ENCODE data around the gene ASIC2.

The ASIC2 gene

DNA sequence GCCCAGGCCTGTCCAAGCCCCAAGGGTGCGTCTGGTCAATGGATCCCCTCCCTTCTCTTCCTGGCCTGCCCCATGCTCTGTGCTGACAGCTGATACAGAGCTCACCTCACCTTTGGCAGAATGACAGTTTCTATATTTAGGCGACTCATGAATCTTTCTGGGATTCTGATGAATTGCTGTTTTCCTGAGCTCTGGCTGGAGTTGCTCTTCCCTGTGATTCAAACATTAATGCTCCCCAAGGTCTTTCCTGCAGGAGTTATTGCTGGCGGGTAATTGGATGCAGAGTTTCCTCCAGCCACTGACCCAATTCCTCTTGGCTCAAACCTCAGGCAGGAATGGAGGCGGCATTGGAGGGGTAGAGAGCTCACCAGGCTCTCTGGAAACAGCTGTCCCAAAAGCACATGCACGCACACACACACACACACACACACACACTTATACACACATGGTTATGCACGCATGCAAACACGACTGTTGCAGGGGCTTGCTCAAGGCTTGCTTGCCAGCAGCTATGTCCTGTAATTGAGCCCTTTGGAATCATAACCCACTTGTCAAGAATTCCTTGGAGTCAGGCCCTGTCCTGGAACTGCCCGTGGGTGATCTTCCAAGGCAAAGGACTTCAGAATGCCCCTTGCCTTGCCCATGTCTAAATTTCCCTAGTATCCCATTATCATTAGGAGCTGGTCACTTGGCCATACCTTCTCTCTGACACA, 128.8 kb downstream of the ASIC2 start:
- no peak for DNase-seq (ENCODE audit: low read depth in 2 of 2, low spot score in 1 of 2)

DNA sequence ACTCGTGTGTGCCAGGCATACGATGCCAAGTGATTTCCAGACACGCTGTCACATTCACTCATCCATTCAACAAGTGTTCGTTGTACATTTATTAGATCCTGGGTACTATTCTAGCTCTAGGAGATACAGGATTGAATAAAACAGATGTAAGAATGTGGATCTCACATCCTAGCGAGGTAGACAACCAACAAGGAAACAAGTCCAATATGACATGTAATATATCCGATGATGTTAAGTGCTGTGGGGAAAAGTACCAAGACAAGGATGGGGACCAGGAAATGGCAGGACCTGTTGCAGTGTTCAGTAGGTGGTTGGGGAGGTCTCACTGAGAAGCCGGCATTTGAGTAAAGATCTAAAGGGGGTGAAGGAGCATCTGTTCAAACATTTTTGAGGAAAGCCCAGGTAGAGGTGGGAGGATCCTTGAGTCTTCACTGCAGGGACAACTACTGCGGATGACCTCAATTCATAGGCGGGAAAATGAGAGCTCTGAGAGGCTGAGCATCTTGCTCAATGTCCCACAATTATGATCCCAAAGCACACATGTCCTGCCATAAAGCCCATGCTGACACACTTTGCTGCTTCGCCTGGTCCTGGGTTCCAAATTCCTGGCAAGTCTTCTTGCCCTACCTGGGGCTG, 129.4 kb downstream of the ASIC2 start:
- DNase-seq (ENCODE audit: low read depth in 2 of 2, low spot score in 1 of 2), result no peak

DNA sequence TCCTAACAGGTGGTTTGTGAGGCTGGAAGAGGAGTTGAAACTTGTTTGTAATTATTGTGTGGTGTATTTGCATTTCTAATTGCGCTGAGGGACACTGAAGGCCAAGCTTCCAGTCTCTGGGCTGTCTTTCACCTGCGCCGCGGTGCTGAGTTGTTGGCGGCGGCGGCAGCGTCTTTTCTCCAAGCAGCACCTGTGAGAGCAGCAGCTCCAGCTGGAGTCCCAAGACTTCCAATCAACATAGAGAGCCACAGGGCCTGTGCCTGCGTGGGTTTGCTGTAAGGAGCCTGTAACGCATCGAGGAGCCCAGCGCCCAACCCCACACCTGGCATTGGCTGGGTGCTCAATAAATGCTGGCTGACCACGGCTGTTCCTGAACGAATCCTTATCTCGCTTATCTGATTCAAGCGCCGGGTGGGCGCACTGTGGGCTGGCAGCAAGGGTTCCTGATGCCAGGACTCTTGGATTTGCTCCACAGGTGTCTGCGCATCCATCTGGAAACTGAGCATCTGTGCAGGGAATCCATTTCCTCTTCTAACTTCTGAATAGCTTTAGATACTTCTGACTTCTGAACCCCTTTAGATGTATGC, 138.1 kb downstream of the ASIC2 start:
- DNase-seq (ENCODE audit: low read depth in 2 of 2, low spot score in 1 of 2), result no peak

GRCh38 chr17:33152783-33153182, 140.3 kb downstream of the ASIC2 start:
- DNase-seq (ENCODE audit: low read depth in 2 of 2, low spot score in 1 of 2), result no peak

DNA sequence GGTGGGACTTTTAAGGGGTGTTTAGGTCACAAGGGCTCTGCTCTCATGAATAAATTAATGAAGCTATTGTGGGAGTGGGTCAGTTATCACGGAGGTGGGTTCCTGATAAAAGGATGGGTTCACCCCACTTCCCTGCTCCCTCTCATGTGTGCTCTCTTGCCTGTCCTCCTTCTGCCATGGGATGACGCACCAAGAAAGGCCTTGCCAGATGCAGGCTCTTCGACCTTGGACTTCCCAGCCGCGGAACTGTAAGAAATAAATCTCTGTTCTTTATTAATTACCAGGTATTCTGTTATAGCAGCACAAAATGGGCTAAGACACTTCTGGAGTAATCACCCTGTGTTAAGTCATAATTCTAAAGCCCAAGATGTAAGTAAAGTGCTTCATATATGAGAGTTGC, 141.5 kb downstream of the ASIC2 start:
- no peak for DNase-seq (ENCODE audit: low read depth in 2 of 2, low spot score in 1 of 2)

DNA sequence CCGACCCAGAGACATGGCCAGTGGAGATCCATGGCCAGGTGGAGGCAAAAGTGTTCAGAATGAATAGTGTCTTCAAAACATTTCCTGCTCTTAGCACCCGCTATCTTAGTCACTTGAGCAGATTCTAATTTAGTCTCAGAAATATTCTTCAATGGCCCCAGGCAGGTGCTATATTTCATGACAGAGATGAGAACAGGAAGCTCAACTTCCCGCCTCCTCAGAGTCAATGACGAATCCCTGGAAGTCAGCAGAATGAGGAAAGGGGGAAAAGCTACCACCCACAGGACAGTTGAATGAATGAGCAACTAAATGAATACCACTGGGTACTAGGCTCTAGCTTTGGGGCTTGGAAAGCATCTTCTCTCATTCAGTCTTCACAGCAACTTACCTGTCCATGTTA, 147.2 kb downstream of the ASIC2 start:
- DNase-seq (ENCODE audit: low read depth in 2 of 2, low spot score in 1 of 2), result no peak

DNA sequence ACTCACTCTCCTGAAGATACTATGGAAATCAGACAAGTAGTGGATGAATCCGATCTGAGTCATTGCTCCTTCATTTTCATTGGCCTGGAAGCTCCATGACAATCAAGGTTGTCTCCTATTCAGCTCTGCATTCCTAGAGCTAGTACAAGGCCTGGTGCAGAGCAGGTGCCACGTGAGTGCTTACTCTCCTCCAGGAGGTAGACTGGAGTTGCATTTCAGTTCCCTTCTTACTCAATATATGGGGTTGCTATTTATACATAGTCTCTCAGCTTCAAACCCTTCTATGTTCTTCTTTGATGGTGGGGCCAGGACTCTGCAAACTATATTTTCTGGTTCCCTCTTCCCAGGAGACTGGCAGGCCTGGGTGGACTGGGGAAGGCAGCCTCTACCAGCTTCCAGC, 148.3 kb downstream of the ASIC2 start:
- DNase-seq (ENCODE audit: low read depth in 2 of 2, low spot score in 1 of 2), result no peak

DNA sequence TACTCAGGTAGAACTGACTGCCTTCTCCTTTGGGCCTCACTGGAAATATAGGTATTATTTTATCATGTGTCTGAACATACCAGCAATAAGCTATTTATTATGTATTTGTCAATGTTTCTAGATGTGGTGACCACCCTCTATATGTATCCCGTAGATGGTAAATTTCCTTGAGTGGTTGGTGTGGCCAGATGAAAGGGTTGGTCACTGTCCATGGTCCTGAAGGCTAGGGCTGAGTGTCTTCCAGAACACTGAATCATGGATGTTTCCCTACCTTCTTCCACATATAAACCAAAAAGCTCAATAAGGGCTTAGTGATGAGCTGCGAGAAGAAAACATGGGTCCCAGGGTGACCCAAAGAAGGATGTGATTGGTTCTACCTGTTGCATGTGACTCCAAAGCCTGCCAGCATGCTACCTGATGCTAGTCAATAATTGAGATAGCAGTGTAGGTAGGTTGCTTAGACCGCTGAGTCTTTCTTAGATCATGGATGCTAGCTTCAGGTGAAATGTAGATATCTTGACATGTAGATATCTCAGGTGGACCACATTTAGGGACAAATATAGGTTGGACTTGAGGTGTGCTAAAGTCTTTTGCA, 150.3 kb downstream of the ASIC2 start:
- no peak for DNase-seq (ENCODE audit: low read depth in 2 of 2, low spot score in 1 of 2)

- DNase-seq (ENCODE audit: low read depth in 2 of 2, low spot score in 1 of 2), result no peak
Observed at GRCh38 chr17:33140413-33141099, 152.5 kb downstream of the ASIC2 start.

- no peak for DNase-seq (ENCODE audit: low read depth in 2 of 2, low spot score in 1 of 2)
Observed at GRCh38 chr17:33138627-33139026, 154.5 kb downstream of the ASIC2 start.

DNA sequence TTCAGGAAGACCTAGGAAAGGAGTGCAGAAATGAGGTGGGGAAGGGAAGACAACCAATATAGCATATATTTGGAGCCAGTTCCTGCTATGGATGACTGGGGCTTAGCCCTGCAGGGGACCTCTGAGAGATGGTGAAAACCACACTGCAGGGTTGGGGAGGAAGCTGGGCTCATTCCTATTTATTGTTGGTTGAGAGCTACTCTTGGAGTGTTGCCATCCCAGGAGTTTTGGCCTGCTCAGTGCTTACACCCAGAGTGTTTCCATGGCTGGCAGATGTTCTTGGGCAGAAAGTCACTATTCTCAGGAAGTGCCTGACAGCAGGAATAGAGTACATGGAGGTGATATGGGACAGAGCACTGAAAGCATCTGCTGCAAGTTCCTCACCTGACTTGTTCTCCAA, 155.7 kb downstream of the ASIC2 start:
- DNase-seq (ENCODE audit: low read depth in 2 of 2, low spot score in 1 of 2), result no peak

DNA sequence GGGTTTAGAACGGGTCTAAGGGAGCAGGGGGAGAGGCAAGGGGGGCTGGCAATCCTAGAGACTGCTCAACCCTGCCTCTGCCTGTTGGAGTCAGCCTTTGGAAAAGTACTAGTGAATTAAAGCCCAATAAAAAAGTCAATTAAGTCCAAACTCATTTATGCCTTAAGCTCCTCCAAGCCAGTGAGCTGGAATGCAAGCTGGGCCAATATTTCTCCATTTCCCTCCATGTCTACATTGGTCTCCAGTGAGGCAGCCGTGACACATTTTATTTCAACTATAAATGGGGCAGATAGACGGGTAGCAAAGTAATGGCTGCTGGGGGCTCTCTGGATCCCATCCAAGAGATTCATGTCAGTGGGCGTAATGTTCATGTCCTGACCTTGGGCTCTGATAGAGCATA, 157.4 kb downstream of the ASIC2 start:
- DNase-seq (ENCODE audit: low read depth in 2 of 2, low spot score in 1 of 2), result no peak

DNA sequence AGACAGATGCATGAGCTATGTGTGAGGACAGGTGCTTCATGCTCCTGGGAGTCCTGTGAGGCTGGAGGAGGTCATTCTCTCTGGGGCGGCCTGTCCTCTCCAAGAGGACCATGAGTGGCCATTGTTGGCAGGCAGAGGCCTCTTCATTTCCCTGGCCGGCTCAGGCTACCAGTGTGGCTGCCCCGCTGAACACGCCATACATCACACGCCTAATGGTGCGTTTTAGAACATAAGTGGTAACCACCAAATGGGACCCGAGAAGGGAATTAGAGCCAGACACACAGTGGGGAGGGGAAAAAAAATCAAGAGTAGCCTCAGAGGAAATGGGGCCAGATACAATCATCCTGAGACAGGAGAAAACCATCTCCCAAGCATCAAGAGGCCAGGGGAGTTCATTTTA, 161.5 kb downstream of the ASIC2 start:
- no peak for DNase-seq (ENCODE audit: low read depth in 2 of 2, low spot score in 1 of 2)

DNA sequence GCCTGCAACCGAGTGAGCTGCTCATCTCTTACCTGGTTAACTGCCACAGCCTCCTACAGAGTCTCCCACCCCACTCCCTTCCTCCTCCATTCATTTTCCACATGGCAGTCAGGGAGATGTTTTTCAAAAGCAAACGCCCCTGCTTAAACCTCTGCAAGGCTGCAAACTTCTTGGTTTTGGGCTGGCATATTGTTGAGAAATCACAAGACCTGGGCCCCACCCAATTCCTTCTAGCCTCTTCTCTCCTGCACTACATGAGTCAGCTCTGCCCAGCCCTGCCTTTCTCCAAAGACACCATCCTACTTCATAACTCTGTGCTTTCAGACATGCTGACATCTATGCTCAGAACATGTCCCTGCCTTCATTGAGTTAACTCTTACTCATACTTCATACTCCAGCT, 165.4 kb downstream of the ASIC2 start:
- no peak for DNase-seq (ENCODE audit: low read depth in 2 of 2, low spot score in 1 of 2)

- DNase-seq (ENCODE audit: low read depth in 2 of 2, low spot score in 1 of 2), result no peak
Observed at GRCh38 chr17:33126086-33126485, 167.0 kb downstream of the ASIC2 start.

DNA sequence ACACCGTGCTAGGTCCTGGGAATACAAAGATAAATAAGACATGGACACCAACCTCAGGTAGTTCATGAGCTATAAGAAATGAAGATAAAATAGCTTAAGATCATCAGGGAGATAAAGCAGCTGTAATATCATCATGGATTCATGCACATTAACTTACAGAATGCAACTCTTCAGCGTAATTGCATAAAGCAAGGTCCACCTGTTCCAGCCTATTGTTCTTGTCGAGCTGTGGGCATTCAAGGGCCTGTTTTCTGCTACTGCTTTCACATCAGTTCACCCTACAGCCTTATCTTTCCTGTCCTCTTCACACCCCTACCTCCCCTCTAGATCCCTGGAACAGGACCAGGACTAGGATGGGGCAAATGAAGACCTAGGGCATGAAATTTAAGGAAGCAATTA, 167.5 kb downstream of the ASIC2 start:
- DNase-seq (ENCODE audit: low read depth in 2 of 2, low spot score in 1 of 2), result no peak

- DNase-seq (ENCODE audit: low read depth in 2 of 2, low spot score in 1 of 2), result no peak
Observed at GRCh38 chr17:33124871-33125551, 168.1 kb downstream of the ASIC2 start.

DNA sequence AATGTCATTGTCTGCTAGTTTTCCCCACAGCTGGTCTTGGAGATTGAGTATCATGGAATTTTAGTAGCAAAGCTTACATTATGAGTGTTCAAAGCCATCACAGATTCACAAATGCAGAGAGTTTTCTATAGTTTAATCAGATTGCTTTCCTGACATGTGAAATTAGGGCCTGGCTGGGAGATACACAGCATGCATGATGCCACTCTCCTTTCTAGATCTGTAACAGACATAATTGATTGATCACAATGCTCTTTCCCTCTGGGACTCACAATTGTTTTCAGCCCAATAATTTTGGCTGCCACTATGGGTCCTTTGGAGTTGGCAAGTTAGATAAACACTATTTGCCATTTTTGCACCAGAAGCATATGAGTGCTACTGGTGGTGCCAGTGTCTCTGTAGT, 168.9 kb downstream of the ASIC2 start:
- no peak for DNase-seq (ENCODE audit: low read depth in 2 of 2, low spot score in 1 of 2)

DNA sequence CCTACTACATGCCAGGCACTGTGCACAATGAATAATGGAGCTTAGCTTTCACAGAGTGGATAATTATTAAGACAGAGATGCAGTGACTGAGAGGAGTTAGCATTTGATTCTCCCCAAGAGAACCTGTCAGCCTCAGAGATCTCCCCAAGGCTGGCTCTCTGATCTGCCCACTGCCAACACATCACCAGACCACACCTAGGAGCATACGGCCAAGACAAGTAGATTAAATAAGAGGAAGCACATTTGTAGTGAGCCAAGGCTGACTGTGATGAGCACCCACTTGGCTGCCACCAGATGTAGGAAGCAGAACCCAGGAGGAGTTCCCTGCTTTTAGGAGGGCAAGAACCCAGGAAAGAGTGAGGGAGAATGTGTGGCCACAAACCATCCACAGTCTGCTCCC, 171.3 kb downstream of the ASIC2 start:
- DNase-seq (ENCODE audit: low read depth in 2 of 2, low spot score in 1 of 2), result no peak

DNA sequence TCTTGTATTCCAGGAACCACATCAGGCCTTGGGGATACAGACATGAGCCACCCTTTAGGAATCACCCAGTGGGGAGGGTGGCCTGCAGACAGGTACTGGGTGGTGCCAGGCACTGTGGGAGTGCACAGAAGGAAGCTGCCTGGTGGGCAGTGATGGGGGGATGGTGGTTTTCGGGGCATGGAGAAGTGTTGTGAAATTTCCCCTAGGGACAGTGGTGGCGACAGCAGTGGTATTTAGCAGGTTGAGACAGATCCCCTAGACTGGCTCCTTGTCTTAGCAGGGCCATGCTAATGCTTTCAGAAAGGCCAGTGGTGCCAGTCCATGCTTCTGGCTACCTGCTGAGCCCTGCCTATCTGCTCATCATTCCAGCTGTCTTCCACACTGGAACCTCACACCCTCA, 171.8 kb downstream of the ASIC2 start:
- DNase-seq (ENCODE audit: low read depth in 2 of 2, low spot score in 1 of 2), result no peak

DNA sequence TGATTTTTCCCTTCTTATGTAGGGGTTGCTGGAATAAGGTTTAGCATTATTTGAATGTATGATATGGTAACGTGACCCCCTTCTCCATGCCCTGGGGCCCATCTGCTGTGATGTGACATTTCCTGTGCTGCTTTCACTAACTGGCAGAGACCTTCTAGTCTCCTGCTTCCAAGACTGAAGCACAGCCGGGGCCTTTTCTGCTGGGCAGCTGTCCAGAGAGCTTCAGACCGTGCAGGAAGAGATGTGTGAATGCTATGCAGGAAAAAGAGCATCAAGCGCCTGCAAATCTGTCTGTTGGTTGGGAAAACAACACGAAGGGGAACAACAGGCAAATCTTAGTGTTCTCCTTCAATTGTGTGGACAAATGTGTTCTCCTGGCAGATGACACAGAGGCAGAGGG, 173.0 kb downstream of the ASIC2 start:
- no peak for DNase-seq (ENCODE audit: low read depth in 2 of 2, low spot score in 1 of 2)
